GM18520 (cell line): ENCODE results near the gene DAB2IP.

Experiments used
- ATAC-seq: cut with Tn5 transposase; IDR thresholded peaks from one replicate; pipeline ENCODE4 v1.9.1; 2021; ENCODE audit not compliant: unreplicated experiment

DAB2IP gene

GRCh38 chr9:121625590-121625989 is 25.8 kb upstream of the DAB2IP start:
- no peak for ATAC-seq

DNA sequence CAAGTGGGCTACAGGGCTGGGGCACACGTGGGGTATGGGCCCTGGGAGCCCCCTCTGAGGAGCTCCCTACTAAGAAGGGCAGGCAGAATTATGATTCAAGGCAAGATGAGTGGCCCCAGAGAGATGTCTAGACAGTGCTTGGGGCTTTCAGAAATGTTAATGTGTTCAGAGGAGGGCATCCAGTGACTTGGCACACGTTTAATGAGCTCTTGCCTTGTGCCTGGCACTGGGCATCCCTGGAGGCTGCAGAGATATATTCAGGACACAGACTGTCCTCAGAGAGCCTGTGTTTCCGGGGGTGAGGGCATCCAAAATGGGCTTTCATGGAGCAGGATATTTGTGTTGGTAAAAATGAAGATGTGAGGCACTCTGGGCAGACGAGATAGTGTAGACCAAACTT is 25.4 kb upstream of the DAB2IP start:
- ATAC-seq: no peak

DNA sequence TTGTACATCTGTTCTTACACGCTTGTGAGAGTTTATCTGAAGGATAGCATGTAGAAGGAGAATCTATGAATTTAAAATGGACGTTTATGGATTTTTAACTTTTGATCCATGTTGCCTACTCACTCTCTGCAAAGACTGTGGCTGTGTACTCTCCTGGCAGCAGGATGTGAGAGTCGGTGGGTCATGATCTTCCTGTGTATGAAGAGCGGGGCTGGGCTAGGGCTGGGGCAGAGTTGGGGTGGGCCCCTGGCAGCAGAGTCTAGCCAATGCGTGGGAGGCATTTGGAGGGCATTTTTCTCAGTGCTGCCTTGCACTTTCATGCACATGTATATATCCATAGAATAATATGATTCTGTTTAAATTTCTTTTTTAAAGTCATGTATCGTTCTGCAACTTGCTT is 24.0 kb upstream of the DAB2IP start:
- no peak for ATAC-seq

GRCh38 chr9:121628401-121628800 is 23.0 kb upstream of the DAB2IP start:
- no peak for ATAC-seq

DNA sequence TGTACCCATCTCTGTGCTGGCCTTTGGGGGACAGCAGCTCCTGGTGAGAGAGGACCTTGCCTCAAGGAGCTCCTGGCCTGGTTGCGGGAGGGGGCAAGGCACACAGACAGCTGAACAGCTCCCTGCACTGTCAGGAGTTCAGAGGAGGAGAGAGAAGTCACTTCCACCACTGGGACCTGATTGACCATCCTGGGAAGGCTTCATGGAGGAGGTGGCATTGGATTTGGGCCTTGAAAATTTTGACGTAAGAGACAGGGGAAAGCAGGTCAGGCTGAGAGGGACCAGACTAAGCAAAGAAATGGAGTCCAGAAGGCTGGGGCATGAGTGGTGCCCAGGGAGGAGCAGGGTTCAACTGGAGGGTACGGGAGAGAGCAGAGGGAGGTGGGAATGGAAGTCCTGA is 20.3 kb upstream of the DAB2IP start:
- ATAC-seq: no peak

GRCh38 chr9:121631978-121632418 is 19.4 kb upstream of the DAB2IP start:
- ATAC-seq: no peak

GRCh38 chr9:121633119-121633714 is 18.2 kb upstream of the DAB2IP start:
- no peak for ATAC-seq

DNA sequence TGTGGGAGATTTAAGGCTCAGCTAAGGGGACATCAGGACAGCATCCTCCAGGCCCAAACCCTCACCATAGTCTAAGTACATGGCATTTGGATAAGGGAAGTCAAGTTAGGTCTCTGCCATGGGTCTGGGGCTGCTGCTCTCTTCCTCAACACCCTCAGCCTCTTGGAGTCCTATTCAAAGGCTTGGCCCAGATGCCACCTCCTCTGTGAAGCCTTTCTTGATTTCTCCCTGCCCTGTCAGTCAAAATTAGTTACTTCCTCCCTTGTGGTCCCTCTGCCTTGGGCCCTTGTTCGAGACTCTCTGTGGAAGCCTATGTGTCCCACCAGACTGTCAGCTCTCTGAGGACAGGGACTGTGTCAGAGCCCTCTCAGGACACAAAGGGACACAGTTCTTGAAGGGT is 17.7 kb upstream of the DAB2IP start:
- ATAC-seq: no peak

DNA sequence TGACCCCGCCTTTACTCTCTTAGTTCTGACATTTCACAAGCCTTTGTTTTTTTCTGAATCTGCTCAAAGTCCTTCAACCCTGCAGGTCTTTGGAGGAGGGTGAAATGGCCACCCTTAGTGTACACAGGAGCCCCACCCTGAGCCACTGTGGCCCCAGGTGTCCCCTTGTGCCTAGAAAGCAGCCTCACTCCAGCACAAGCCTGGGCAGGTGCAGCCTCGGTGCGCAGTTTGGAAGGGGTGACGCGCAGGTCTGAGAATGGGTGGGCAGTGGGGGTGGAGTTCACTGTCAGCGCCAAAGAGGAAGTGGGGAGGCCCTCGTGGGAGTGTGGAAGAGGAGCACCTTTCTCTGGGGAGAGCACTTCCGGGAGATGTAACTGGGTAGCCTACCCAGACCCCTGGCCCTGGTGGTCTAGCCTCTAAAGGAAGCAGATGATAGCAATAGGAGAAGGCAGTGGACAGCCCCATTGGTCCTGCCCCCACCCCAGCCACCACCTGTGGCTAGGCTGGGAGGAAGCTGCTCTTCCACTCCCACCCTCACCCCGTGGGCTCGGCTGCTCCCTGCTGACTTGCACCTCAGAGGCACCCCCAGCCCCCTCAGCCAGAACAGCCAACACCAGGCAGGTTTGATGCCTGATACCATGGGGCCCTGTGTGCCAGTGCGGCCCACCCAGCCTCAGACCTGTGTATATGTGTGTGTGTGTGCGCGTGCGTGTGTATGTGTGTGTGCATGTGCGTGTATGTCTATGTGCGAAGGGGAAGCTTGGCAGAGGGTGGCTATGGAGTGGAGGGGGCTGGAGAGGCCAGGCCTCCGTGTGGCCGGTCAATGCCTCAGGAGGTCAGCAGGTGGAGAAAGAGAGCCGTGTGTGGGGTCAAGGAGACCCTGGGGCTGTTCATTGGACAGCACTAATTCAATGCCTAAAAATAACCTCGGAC is 16.8 kb upstream of the DAB2IP start:
- ATAC-seq: no peak

DNA sequence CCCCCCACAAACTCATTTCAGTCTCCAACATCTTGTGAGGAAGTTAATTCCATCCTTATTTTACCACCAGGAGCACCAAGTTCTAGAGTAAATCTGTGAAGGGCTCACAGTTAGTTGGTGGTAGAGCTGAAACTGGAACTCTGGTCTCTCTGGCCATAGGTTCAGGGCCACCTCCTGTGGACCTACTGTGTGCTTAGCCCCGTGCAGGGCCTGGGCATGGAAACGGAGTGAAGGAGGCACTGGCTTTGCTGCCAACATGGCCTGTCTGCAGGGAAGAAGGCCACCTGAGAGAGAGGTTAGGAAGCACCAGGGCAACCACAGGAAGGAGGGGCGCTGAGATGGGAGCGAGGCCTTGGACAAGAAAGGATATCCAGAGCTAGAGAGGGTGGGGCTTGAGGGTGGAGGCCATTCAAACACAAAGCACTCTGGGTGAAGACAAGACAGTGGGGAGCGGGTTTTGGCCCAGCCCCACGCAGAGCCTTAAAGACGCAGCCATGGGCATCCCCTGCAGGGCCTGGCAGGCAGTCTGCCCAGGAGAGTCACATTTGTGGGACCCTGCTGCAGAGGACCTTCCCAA is 16.0 kb upstream of the DAB2IP start:
- ATAC-seq: no peak

GRCh38 chr9:121636341-121636865 is 15.0 kb upstream of the DAB2IP start:
- ATAC-seq: no peak

DNA sequence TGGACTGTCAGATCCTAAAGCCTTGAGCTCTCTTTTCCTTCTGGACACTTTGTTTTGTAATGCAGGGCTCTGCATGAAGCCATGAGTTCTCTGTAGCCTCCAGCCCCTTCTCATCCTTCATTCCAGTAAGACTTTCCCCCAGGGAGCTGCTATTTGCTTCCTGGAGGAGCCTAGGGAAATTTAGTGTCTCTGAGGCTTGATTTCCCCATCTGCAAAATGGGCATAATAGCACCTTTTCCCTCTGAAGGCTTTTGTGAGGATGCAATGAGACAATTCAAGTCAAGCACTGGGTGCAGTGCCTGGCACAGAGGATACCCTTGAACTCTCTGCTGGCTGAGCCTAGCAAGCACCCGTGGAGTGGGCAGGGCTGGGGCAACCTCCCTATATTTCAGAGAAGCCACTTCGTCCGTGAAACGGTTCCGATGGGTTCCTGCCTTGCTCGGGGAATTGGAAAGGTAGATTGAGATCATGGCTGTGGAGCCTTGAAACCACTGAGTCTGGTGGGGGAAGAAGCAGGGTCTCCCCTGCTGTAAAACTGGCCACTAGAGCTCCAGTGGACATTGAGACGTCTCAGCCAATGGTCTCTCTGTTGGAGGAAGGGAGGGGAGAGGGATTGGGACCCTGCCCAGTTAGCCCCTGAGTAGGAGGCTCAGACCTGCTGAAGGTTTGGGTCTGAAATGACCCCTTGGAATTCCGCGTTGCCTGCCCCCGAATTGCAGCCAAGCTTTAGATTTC is 14.3 kb upstream of the DAB2IP start:
- ATAC-seq: no peak

DNA sequence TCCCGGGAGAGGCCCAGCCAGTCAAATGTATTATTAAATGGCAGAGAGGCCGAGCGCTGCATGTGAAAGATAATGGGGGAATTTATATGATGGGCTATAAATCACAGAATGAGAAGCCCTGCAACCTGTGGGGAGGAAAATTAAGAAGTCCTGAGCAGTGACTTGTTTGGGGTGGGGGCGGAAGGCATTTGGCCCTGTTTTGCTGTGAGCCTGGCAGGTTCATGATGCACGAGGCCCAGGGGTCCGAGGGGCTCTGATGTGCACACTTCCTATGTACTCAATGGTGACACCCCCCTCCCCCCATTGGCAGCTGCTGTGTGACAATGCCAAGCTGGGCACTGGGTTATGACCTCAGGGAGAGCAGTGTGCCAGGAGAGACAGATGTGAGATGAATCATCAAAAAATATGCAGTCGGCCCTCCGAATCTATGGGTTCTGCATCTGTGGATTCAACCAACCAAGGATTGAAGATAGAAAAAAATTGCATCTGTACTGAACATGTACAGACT is 13.7 kb upstream of the DAB2IP start:
- no peak for ATAC-seq

GRCh38 chr9:121638399-121638798 is 13.0 kb upstream of the DAB2IP start:
- no peak for ATAC-seq

GRCh38 chr9:121638901-121639592 is 12.4 kb upstream of the DAB2IP start:
- no peak for ATAC-seq

DNA sequence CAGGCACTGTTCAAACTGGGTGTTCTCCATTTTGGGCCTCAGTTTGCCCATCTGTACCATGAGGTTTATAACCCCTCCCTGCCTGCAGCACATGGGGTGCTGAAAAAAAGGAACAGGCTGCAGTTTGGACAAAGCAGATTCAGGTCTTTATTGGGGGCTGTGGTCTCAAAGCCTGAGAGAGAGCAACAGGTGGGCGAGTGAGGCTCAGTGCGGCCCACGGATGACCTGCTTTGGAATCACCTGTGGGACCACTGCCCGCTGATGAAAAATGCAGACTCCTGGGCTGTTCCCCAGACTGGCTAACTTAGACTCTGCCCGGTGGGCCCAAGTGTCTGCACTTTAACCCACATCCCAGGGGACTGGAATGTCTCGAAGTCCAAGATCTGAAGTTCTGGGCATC is 11.8 kb upstream of the DAB2IP start:
- no peak for ATAC-seq

GRCh38 chr9:121640076-121640475 is 11.4 kb upstream of the DAB2IP start:
- no peak for ATAC-seq

GRCh38 chr9:121640491-121641223 is 10.8 kb upstream of the DAB2IP start:
- ATAC-seq: no peak

DNA sequence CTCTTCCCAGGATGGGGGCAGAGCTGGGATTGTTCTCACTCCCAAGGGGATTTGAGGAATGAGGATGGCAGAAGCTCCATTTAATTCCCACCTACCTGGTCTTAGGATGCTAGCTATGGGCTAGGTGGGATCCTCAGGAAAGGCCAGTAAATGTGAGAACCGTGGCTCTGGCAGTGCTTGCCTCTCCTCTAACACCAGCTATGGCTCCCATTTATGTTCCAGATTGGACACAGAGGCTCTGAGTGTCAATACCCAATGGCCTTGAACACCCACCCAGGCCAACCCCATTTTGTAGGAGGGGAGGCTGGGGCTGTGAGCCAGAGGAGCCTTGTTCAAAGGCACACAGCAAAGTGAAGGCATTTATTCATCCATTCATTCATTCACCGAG is 10.2 kb upstream of the DAB2IP start:
- no peak for ATAC-seq

GRCh38 chr9:121642758-121643157 is 8.7 kb upstream of the DAB2IP start:
- ATAC-seq: no peak
